C4-2B (cell line): ENCODE measurements around the gene NR1I2.

Experiments used
- ZFX ChIP-seq: fragments of 450-650 bp; IDR thresholded peaks from 2 replicates; pipeline ENCODE4 v1.6.1; 2017
- TF ChIP-seq, protein P1 (sequence below): fragments of 450-650 bp; conservative IDR thresholded peaks from 2 replicates; pipeline ENCODE4 v1.5.1; 2017; ENCODE audit warnings: mild to moderate bottlenecking

DNA sequence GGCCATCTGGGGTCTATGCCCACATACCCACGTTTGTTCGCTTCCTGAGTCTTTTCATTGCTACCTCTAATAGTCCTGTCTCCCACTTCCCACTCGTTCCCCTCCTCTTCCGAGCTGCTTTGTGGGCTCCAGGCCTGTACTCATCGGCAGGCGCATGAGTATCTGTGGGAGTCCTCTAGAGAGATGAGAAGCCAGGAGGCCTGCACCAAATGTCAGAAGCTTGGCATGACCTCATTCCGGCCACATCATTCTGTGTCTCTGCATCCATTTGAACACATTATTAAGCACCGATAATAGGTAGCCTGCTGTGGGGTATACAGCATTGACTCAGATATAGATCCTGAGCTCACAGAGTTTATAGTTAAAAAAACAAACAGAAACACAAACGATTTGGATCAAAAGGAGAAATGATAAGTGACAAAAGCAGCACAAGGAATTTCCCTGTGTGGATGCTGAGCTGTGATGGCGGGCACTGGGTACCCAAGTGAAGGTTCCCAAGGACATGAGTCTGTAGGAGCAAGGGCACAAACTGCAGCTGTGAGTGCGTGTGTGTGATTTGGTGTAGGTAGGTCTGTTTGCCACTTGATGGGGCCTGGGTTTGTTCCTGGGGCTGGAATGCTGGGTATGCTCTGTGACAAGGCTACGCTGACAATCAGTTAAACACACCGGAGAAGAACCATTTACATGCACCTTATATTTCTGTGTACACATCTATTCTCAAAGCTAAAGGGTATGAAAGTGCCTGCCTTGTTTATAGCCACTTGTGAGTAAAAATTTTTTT lies 35.9 kb downstream of the NR1I2 start:
- TF ChIP-seq, protein P1, sequence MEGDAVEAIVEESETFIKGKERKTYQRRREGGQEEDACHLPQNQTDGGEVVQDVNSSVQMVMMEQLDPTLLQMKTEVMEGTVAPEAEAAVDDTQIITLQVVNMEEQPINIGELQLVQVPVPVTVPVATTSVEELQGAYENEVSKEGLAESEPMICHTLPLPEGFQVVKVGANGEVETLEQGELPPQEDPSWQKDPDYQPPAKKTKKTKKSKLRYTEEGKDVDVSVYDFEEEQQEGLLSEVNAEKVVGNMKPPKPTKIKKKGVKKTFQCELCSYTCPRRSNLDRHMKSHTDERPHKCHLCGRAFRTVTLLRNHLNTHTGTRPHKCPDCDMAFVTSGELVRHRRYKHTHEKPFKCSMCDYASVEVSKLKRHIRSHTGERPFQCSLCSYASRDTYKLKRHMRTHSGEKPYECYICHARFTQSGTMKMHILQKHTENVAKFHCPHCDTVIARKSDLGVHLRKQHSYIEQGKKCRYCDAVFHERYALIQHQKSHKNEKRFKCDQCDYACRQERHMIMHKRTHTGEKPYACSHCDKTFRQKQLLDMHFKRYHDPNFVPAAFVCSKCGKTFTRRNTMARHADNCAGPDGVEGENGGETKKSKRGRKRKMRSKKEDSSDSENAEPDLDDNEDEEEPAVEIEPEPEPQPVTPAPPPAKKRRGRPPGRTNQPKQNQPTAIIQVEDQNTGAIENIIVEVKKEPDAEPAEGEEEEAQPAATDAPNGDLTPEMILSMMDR = no peak
- no peak for TF ChIP-seq ZFX
